ENCODE results near the gene HINT2. TPM values are rescaled to one million over a fixed set of nuclear protein-coding genes. Genes with fewer than 3 reads are reported as not detected.

Gene HINT2
- total RNA-seq, 1 donor from 2014 or later = 32.0 TPM

DNA sequence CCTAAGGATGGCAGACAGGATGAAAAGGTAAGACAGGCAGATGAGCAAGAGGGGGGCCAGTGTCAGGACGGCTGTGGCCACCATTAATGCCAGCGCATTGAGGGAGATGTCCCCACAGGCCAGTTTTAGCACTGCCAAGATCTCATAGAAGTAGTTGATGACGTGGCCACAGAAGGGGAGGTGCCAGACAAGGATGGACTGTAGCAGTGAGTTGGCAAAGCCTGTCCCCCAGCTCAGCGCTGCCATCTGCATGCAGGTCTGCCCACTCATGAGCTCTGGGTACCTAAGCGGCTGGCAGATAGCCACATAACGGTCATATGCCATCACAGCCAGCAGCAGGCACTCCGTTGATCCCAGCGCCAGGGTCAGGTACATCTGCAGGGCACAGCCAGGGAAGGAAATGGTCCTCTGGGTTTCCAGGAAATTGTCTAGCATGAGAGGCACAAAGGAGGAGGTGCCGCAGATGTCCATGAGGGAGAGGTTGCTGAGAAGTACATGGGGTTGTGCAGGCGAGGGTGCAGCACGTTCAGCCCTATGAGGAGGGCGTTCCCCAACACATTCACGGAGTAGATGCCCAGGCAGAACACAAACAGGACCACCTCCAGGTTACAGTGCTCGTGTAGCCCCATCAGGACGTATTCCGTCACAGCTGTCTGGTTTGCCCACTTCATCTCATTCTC, 44.6 kb upstream of the HINT2 start:
- H3K36me3 Mint-ChIP-seq (ENCODE audit: low read depth) = peaks cover 1% of the 10 kb centered on the region
- no peaks in the 10 kb centered on the region for H3K4me1 Mint-ChIP-seq (ENCODE audit: low read depth)
- H3K9me3 Mint-ChIP-seq (ENCODE audit: low read depth) = no peaks in the 10 kb centered on the region
- TF ChIP-seq, protein P1, sequence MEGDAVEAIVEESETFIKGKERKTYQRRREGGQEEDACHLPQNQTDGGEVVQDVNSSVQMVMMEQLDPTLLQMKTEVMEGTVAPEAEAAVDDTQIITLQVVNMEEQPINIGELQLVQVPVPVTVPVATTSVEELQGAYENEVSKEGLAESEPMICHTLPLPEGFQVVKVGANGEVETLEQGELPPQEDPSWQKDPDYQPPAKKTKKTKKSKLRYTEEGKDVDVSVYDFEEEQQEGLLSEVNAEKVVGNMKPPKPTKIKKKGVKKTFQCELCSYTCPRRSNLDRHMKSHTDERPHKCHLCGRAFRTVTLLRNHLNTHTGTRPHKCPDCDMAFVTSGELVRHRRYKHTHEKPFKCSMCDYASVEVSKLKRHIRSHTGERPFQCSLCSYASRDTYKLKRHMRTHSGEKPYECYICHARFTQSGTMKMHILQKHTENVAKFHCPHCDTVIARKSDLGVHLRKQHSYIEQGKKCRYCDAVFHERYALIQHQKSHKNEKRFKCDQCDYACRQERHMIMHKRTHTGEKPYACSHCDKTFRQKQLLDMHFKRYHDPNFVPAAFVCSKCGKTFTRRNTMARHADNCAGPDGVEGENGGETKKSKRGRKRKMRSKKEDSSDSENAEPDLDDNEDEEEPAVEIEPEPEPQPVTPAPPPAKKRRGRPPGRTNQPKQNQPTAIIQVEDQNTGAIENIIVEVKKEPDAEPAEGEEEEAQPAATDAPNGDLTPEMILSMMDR (IDR thresholded peaks at IDR 0.05) = no peak
- no peak for DNase-seq (ENCODE audit: low spot score)
- peaks cover 30% of the 10 kb centered on the region for H3K27me3 Mint-ChIP-seq (ENCODE audit: low read depth)
- H3K4me3 Mint-ChIP-seq (ENCODE audit: unreplicated experiment) = no peak overlapping the region
- no peak overlapping the region for H3K27ac Mint-ChIP-seq (ENCODE audit: unreplicated experiment)

DNA sequence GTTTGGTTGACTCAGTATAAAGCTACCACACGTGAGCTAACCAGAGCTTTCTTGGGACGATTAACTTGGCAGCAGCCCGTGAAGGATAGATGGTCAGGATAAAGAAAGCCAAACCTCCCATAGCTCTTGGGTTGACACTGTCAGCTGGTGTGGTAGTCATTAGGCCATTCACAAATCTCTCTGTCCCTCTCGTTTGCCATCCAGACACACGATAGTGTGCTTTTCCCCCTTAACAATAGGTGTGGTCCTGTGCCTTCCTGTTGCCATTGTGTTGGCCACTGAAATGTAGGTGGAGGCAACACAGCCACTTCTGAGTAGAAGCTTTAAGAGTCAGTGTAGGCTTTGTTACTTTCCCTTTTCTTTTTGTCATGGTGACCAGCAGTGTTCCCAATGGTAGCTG, 43.6 kb upstream of the HINT2 start:
- no peaks in the 10 kb centered on the region for H3K4me1 Mint-ChIP-seq (ENCODE audit: low read depth)
- H3K27ac Mint-ChIP-seq (ENCODE audit: unreplicated experiment) = no peak overlapping the region
- peaks cover 1% of the 10 kb centered on the region for H3K36me3 Mint-ChIP-seq (ENCODE audit: low read depth)
- no peak overlapping the region for H3K4me3 Mint-ChIP-seq (ENCODE audit: unreplicated experiment)
- peaks cover 28% of the 10 kb centered on the region for H3K27me3 Mint-ChIP-seq (ENCODE audit: low read depth)
- TF ChIP-seq, protein P1 (IDR thresholded peaks at IDR 0.05) = no peak
- no peak for DNase-seq (ENCODE audit: low spot score)
- no peaks in the 10 kb centered on the region for H3K9me3 Mint-ChIP-seq (ENCODE audit: low read depth)

DNA sequence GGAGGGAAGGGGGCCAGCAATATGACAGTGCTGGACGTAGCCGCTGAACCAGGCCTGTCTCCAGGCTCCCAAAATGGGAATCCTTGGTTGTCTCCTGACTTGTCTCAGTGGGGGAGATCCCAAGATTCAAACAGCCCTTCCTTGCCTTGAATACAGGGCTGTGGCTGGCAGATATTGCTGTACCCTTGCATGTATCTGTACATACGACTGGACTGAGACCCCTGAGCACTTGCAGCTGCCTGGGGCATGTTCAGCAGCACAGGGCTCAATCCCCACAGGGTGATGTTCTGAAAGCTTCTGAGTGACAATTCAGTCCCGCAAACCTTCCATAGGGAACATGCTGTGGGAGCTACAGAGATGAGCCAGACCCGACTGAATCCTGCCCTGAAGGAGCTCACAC, 42.0 kb upstream of the HINT2 start:
- Mint-ChIP-seq H3K27ac (ENCODE audit: unreplicated experiment) (no peak overlapping the region), H3K4me1 (ENCODE audit: low read depth) (no peaks in the 10 kb centered on the region), H3K4me3 (ENCODE audit: unreplicated experiment) (no peak overlapping the region), H3K27me3 (ENCODE audit: low read depth) (peaks cover 17% of the 10 kb centered on the region), H3K9me3 (ENCODE audit: low read depth) (no peaks in the 10 kb centered on the region), H3K36me3 (ENCODE audit: low read depth) (peaks cover 3% of the 10 kb centered on the region)
- peak; percentile 36 for DNase-seq (ENCODE audit: low spot score)
- TF ChIP-seq, protein P1 (IDR thresholded peaks at IDR 0.05) = no peak

DNA sequence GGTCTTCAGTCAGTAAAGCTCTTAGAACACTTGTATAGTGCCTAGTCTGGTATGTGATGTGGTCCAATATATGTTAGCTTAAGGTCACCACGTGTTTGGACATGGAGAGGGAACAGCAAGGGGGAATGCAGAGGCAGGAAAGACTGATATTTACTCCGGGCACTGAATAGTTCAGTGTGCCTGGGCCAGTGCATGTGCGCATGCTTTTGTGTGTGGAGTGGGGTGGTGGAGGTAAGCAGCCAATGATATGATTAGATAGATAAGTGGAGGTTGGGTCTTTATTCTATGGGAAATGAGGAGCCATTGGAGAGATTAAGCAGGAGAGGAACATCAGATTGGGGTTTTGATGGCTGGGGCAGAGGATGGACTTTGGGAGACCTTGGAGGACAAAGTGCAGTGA, 41.4 kb upstream of the HINT2 start:
- peak; percentile 1 for DNase-seq (ENCODE audit: low spot score)
- no peak overlapping the region for H3K4me3 Mint-ChIP-seq (ENCODE audit: unreplicated experiment)
- peaks cover 12% of the 10 kb centered on the region for H3K27me3 Mint-ChIP-seq (ENCODE audit: low read depth)
- TF ChIP-seq, protein P1 (IDR thresholded peaks at IDR 0.05) = no peak
- H3K4me1 Mint-ChIP-seq (ENCODE audit: low read depth) = no peaks in the 10 kb centered on the region
- no peak overlapping the region for H3K27ac Mint-ChIP-seq (ENCODE audit: unreplicated experiment)
- no peaks in the 10 kb centered on the region for H3K9me3 Mint-ChIP-seq (ENCODE audit: low read depth)
- peaks cover 3% of the 10 kb centered on the region for H3K36me3 Mint-ChIP-seq (ENCODE audit: low read depth)

DNA sequence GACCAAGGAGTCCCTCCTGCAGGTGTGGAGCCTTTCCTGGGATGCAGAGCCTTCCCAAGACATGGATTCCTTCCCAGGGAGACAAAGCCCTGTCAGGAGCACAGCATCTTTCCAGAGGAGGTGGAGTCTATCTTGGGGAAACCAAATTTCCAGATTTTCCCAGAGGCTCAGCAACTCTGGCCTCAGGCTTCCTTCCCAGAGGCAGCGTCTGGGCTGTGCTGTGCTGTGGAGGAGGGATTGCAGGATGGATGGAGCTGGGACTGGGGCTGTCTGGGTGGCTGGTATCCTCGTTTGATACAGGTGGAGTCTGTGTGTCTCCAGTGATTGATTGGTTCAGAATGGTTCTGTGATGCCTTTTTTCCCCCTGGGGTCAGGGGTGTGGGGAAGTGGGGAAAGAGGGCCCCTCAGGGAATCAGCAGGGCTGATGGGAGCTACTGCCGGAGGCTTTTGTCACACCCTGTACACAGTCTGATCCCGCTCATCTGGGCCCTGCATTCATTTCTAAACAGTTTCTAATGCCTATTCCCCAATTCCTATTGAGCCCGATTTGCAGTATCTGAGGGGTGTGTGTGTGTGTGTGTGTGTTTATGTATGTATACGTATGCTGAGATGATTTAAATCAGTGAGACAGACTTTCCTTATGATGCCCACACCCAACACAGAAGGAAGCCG, 39.4 kb upstream of the HINT2 start:
- Mint-ChIP-seq H3K4me3 (ENCODE audit: unreplicated experiment) (no peak overlapping the region), H3K27me3 (ENCODE audit: low read depth) (peaks cover 2% of the 10 kb centered on the region), H3K36me3 (ENCODE audit: low read depth) (peaks cover 5% of the 10 kb centered on the region), H3K4me1 (ENCODE audit: low read depth) (no peaks in the 10 kb centered on the region), H3K27ac (ENCODE audit: unreplicated experiment) (no peak overlapping the region), H3K9me3 (ENCODE audit: low read depth) (no peaks in the 10 kb centered on the region)
- DNase-seq (ENCODE audit: low spot score) = peak; percentile 26
- TF ChIP-seq, protein P1 (IDR thresholded peaks at IDR 0.05) = no peak

Measured in chondrocyte (in vitro differentiated cells).